Parathyroid adenoma (tissue), 2 donors: ENCODE data around the gene FNDC3B.

Source experiments
- H2AFZ ChIP-seq: fragments of 300-600 bp; sonication (generic); one replicate; pipeline ENCODE4 v1.7.0; 2017; ENCODE audit warnings: antibody characterized with exemption, mild to moderate bottlenecking
- H3K27ac ChIP-seq: fragments of 300-600 bp; sonication (generic); one replicate; pipeline ENCODE4 v1.7.0; 2017
- H3K27me3 ChIP-seq: fragments of 300-600 bp; sonication (generic); one replicate; pipeline ENCODE4 v1.7.0; 2017; ENCODE audit warnings: low read length; ENCODE audit not compliant: control insufficient read depth, insufficient read depth
- H3K36me3 ChIP-seq: fragments of 300-600 bp; sonication (generic); one replicate; pipeline ENCODE4 v1.7.0; 2017; ENCODE audit warnings: low read length; ENCODE audit not compliant: control insufficient read depth, insufficient read depth
- H3K4me1 ChIP-seq: fragments of 300-600 bp; sonication (generic); one replicate; pipeline ENCODE4 v1.7.0; 2017; ENCODE audit warnings: control low read depth
- H3K4me2 ChIP-seq: fragments of 300-600 bp; sonication (generic); one replicate; pipeline ENCODE4 v1.7.0; 2017; ENCODE audit warnings: low read length
- H3K4me3 ChIP-seq: fragments of 300-600 bp; sonication (generic); one replicate; pipeline ENCODE4 v1.7.0; 2017; ENCODE audit warnings: low read depth, low read length
- H3K79me2 ChIP-seq: fragments of 300-600 bp; sonication (generic); one replicate; pipeline ENCODE4 v1.7.0; 2017; ENCODE audit warnings: control low read depth
- H3K9ac ChIP-seq: fragments of 300-600 bp; sonication (generic); one replicate; pipeline ENCODE4 v1.7.0; 2017; ENCODE audit warnings: mild to moderate bottlenecking
- H3K9me3 ChIP-seq: fragments of 300-600 bp; sonication (generic); one replicate; pipeline ENCODE4 v1.7.0; 2017; ENCODE audit warnings: low read length; ENCODE audit not compliant: control insufficient read depth
- TF ChIP-seq, protein P1 (sequence below): fragments of 300-600 bp; sonication (generic); IDR thresholded peaks from one replicate; pipeline ENCODE4 v1.7.0; 2017; ENCODE audit warnings: antibody characterized with exemption, mild to moderate bottlenecking
- donor health status: primary hyperparathyroidism.

The FNDC3B gene

GRCh38 chr3:172283841-172284357, 244.5 kb downstream of the FNDC3B start:
- H3K36me3 ChIP-seq: no peaks in the 10 kb centered on the region
- no peak overlapping the region for H2AFZ ChIP-seq
- H3K27ac ChIP-seq: no peak overlapping the region
- TF ChIP-seq, protein P1, sequence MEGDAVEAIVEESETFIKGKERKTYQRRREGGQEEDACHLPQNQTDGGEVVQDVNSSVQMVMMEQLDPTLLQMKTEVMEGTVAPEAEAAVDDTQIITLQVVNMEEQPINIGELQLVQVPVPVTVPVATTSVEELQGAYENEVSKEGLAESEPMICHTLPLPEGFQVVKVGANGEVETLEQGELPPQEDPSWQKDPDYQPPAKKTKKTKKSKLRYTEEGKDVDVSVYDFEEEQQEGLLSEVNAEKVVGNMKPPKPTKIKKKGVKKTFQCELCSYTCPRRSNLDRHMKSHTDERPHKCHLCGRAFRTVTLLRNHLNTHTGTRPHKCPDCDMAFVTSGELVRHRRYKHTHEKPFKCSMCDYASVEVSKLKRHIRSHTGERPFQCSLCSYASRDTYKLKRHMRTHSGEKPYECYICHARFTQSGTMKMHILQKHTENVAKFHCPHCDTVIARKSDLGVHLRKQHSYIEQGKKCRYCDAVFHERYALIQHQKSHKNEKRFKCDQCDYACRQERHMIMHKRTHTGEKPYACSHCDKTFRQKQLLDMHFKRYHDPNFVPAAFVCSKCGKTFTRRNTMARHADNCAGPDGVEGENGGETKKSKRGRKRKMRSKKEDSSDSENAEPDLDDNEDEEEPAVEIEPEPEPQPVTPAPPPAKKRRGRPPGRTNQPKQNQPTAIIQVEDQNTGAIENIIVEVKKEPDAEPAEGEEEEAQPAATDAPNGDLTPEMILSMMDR: no peak
- H3K4me3 ChIP-seq: no peak overlapping the region
- no peaks in the 10 kb centered on the region for H3K9me3 ChIP-seq
- H3K27me3 ChIP-seq: no peaks in the 10 kb centered on the region
- H3K4me1 ChIP-seq: peaks cover 10% of the 10 kb centered on the region
- no peak overlapping the region for H3K9ac ChIP-seq
- no peak overlapping the region for H3K4me2 ChIP-seq
- peaks cover 2% of the 10 kb centered on the region for H3K79me2 ChIP-seq

DNA sequence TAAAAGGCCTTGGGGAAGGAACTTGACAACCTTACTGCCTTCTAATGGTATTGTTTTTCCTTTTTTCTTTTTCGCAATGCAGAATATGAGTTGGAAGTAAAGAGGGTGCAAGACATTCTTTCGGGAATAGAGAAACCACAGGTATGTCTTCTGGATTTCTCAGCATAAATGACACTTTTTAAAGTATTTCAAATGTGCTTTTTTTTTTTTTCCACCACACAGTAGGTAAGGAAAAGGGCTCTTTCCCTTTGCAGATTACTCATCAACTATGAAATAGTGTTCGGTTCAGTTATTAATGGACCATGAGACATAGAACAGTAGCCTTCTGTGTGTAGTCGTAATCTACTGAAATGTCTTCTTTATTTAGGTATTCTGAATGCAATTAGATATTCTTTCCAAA, 246.5 kb downstream of the FNDC3B start:
- Histone ChIP-seq H2AFZ (no peak overlapping the region), H3K4me1 (no peaks in the 10 kb centered on the region), H3K27ac (no peak overlapping the region), H3K4me2 (no peak overlapping the region), H3K9me3 (no peaks in the 10 kb centered on the region), H3K27me3 (no peaks in the 10 kb centered on the region), H3K79me2 (peaks cover 2% of the 10 kb centered on the region), H3K36me3 (no peaks in the 10 kb centered on the region), H3K9ac (no peak overlapping the region), H3K4me3 (no peak overlapping the region)
- TF ChIP-seq, protein P1: no peak

- no peak overlapping the region for H3K27ac ChIP-seq
- no peak overlapping the region for H2AFZ ChIP-seq
- peaks cover 2% of the 10 kb centered on the region for H3K4me1 ChIP-seq
- no peaks in the 10 kb centered on the region for H3K27me3 ChIP-seq
- H3K4me3 ChIP-seq: no peak overlapping the region
- H3K79me2 ChIP-seq: peaks cover 2% of the 10 kb centered on the region
- TF ChIP-seq, protein P1: no peak
- H3K36me3 ChIP-seq: no peaks in the 10 kb centered on the region
- no peaks in the 10 kb centered on the region for H3K9me3 ChIP-seq
- H3K4me2 ChIP-seq: no peak overlapping the region
- H3K9ac ChIP-seq: no peak overlapping the region
Measured at GRCh38 chr3:172286548-172287148, 247.3 kb downstream of the FNDC3B start.

DNA sequence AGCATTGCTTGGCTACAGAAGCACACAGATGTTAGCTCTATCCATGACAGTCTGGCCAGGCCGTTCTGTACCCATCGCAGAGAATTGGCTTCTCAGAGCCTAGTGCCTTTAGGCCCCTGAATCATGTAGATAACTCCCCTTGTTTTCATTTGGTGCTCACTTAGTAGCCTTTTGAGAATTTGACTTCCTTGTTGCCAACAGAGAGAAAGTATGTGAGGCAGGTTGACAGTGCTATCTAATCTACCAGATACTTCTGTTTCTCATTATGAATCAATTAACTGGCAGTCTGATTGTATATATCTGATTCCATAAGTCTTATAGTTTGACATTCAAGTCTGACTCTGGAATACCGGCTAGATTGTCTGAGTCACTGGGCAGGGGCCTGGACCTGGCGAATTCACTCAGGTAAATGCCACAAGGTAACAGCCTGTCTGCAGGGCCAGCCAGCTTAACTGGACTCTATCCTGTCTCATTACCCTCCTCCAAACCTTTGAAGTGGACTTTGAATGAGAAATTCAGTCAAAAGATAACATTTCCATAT, 248.6 kb downstream of the FNDC3B start:
- Histone ChIP-seq H3K9me3 (no peaks in the 10 kb centered on the region), H3K4me2 (no peak overlapping the region), H3K9ac (no peak overlapping the region), H3K79me2 (peaks cover 2% of the 10 kb centered on the region), H3K27me3 (no peaks in the 10 kb centered on the region), H3K36me3 (no peaks in the 10 kb centered on the region), H3K4me3 (no peak overlapping the region), H3K4me1 (peaks cover 6% of the 10 kb centered on the region), H3K27ac (no peak overlapping the region), H2AFZ (no peak overlapping the region)
- TF ChIP-seq, protein P1: no peak

DNA sequence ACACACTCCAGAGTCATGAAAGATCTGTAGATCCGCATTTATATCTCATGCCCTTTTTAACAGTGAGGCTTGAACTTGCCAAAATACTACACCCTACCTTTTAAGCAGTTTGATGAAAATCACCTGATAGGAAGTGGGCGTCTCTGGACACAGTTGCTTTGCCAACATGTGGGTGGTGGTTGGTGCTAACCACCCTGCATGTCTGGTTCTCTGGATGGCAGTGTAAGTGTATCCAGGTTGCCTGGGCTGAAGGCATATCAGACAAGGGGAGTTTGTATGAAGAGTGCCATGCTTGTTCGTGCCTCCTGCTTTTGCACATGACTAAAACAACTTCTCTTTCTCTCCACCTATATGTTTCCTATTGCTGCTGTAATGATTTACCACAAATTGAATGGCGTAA, 249.3 kb downstream of the FNDC3B start:
- Histone ChIP-seq H3K27ac (no peak overlapping the region), H3K4me3 (no peak overlapping the region), H3K79me2 (peaks cover 2% of the 10 kb centered on the region), H3K9ac (no peak overlapping the region), H3K9me3 (no peaks in the 10 kb centered on the region), H2AFZ (no peak overlapping the region), H3K4me2 (no peak overlapping the region), H3K27me3 (no peaks in the 10 kb centered on the region), H3K4me1 (peaks cover 6% of the 10 kb centered on the region), H3K36me3 (no peaks in the 10 kb centered on the region)
- TF ChIP-seq, protein P1: no peak
